Left colon (tissue), 2 donors: Measurements from ENCODE around the gene ZNF488. TPM values are rescaled to one million over a fixed set of nuclear protein-coding genes. Genes with fewer than 3 reads are reported as not detected.

Source experiments
- ATAC-seq: fragments of 200-7000 bp; cut with Tn5 transposase; one replicate; pipeline ENCODE4 v1.9.1; 2020; ENCODE audit warnings: mild to moderate bottlenecking, moderate library complexity
- DNase-seq, 2 donors: peaks; one replicate each; pipeline ENCODE4 v3.0.0-alpha.2; 2020
- intact Hi-C, 2 donors: fragments of 100-400 bp; cut with DNase I in 1 of 2; cut with micrococcal nuclease in 1 of 2; formaldehyde crosslinking; loops; one replicate each; pipeline versions ENCODE4 v1.11.2 to v1.14.0; 2022; cut with DNase I, micrococcal nuclease
- total RNA-seq, 2 donors: library from RNA; stranded (reverse); fragmentation: NEBNext Ultra II Directional; extraction: Animal tissue kit (Norgen Biotek cat#: 25700); gene quantifications; one replicate each; pipeline ENCODE4 v1.2.1, GENCODE V29; 2021
- donor health status: DM: no; HTN: no; CAD: no.
- donor health status: DM: yes; HTN: yes; CAD: no.

Gene ZNF488
- total RNA-seq, 2 donors from 2014 or later = 0.64 to 1.7 TPM

DNA sequence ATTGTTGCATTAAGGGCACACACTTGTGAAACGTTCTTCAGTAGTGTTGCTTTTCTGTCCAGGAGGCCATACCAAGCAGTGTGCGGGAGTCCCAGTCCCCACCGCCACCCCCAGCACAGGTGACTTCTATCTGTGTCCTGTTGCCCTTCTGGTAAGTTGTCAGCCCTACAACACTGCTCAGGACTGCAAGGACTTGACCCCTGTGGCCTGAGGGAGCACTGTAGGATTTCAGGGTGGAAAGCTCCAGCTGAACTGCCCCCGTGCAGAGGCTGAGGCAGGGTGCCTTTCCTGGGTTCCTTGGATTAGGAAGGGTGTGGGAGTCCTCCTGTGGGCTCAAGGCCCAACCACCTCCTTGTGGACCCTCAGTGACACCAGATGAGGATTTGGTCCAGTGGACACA lies 26.8 kb upstream of the ZNF488 start:
- no peak for DNase-seq
- ATAC-seq = no peak
- intact Hi-C loops = no loop called here

DNA sequence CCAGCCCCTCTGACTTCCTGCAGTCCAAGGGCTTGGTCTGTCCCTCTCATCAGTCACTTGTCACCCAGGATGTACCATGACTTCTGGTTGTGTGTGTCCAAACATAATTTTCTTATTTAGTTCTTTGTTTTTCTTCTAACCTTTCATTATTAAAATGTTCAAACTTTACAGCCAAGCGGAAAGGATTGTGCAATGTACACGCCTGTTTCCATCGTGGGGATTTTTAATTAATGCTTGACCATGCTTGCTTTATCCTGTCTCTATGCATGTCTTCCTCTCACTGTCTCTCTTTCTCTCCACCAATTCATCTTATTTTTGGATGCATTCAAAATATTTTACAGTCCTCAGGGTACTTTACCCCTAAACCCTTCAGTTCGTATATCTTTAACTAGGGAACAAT lies 26.2 kb upstream of the ZNF488 start:
- intact Hi-C loops = no loop called here
- no peak for ATAC-seq
- DNase-seq = no peak

DNA sequence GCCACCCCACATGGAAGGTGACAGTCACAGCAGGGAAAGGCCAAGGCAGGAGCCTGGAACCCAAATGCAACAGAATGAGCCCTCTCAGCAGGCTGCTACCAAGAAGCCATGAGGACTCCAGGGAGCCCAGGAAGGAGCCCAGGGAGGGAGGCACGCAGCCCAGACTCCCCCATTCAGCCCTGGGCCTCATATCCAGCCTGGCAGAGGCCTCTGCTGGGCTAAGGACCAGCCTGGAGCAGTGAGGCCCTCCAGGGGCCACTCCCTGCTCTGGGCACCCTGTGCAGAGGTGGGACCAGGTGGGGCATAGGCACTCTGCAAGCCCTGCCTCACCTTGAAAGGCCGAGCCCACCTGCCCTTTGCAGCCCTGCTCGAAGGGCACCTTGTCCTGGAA lies 25.8 kb upstream of the ZNF488 start:
- peak; percentile 30 for ATAC-seq
- DNase-seq = no peak
- intact Hi-C loops = no loop called here

DNA sequence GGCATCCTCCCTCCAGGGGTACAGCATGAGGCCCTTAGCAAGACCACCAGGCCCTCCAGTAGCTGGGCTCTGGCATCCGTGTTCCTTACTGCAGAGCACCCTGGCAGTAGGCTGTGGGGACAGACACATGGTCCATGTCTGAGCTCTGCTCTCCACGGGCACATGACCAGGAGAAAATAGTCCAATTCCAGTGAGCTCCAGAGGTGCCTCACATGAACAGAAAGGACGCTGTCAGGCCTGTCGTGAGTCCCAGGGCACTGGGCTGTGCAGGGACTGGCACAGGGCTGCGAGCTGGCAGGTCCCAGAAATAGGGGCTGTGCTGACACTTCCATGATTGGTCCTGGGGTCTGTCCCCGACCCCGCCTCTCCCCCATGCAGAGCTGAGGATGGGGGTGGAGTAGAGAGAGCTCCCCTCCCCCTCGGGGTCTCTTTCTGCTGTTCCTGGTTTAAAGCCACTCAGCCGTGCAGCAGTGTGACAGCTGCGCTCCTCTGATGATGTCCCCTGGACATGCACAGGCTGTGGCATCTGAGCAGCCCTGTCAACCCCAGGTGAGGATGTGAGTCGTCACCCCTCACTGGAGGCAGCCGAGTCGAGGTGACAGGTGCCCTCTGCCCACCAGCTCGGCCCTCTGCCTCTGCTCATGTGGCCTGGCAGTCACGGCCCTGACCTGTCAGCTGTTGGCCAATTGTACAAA lies 25.2 kb upstream of the ZNF488 start:
- DNase-seq (no peak), ATAC-seq (no peak)
- intact Hi-C loops = no loop called here

DNA sequence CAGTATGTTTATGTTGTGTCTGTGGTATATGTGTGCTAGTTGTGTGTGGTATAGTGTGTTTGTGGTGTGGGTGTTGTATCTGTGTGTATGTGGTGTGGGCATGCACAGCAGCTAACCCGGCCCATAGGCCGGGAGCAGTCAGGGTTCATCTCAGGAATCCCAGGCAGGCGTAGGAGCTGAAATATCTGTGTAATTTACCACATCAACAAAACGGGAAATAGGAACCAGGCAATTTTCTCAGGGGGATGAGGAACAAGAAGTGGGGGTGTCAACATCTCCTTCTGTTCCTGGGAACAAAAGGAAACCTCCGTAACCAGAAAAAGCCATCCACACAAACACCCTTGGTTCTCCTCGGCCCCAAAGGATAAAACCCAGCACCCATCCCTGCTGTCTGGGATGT lies 24.5 kb upstream of the ZNF488 start:
- intact Hi-C loops = no loop called here
- DNase-seq (no peak), ATAC-seq (no peak)

DNA sequence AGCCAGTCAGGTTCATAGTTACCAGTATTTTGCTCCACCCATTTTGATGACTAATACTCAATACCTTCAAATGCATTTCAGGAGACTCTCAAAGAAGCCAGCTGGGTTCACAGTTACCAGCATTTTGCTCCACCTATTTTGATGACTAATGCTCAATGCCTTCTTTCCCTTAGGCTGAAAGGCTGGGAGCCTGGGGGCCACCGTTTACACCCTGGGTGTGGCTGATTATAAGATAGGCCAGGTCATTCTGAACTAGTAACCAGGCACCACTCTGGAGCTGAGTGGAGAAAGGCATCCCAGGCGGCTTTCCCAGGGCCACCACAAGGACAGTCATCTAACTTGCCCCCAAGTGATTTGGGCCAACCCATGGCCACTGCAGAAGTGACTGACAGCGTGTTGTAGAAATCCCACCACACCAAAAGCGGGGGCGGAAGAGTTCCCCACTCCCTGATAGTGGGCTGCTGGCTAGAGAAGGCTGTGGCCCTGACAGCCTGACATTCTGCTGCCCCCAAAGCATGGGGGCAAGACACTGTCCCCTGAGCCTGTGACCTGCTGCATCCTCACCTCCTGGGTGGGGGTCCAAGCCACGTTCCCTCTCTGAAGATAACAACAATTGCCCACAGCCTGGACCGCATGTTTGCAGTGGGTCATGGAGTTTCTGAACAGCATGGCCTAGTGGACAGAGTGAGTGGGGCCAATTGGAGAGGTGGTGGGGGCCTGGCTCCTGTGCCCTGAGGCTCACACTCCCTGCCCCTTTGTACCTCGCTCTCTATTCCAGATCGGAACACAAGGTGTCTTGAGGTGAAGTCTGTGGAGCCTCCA lies 23.0 kb upstream of the ZNF488 start:
- no peak for DNase-seq
- intact Hi-C loops = no loop called here
- ATAC-seq = peak; percentile 57

DNA sequence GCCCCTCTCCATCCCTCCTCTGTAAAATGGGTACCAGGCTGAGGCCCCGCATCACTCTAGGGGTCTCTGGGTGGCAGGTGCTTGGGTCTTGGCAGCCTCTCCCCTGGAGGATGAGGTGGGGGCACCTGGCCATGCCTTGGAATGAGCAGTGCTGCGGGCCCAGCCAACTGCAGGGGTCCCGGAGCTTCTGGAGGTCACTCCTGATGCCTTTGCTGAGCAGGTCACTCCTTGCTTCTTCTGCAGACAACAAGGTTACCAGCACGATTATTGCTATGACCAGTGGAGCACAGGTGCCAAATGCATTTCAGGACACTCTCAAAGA lies 22.4 kb upstream of the ZNF488 start:
- intact Hi-C loops = no loop called here
- ATAC-seq (no peak), DNase-seq (no peak)

DNA sequence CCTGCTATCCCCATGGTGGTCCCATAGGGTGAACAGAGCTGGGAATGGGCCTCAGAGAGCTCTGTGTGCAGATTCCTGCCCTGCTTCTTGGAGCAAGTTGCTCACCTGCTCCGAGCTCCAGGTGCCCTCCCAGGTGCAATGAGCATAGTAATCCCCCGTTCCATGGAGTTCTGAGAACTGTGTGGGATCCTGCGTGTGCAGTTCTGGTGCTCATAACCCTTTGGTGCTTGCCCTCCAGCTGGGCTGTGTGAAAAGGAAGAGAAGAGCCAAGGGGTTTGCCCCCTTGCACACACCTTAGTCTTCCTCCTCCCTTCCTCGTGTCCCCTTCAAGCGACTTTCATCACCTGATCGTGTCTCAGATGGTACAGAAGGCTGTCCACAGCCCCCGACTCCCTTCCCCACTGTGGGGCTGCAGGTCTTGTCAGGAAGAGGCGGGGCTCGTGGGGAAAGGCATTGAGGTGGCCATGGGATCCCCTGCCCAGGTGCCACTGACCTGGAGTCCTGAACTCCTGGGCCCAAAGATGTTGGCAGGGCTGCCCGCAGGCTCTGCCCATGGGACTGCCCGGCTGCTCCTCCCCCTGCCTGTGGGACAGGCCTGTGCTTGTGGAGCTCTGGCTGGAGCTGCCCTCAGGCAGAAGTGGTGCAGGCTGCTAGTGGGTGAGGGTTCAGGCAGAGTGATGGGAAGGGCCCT lies 21.9 kb upstream of the ZNF488 start:
- DNase-seq (no peak), ATAC-seq (no peak)
- intact Hi-C loops = no loop called here

DNA sequence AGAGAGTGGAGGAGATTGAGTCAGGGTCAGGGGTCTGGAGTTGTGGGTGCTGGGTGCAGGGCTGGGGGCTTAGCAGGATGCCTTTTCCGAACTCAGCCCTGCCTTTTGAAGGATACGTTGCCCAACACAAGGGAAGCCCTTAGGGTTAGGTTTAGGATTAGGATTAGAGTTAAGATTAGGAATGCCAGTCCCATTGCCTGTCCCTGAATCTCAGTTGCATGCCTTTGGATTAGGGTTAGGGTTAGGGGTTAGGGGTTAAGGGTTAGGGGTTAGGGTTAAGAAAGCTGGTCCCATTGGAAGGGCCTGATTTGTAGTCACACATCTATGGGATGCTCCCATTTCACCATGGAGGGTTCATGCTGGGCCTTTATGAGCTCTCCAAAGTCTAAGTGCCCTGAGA lies 20.8 kb upstream of the ZNF488 start:
- ATAC-seq (no peak), DNase-seq (no peak)
- intact Hi-C loops = no loop called here

DNA sequence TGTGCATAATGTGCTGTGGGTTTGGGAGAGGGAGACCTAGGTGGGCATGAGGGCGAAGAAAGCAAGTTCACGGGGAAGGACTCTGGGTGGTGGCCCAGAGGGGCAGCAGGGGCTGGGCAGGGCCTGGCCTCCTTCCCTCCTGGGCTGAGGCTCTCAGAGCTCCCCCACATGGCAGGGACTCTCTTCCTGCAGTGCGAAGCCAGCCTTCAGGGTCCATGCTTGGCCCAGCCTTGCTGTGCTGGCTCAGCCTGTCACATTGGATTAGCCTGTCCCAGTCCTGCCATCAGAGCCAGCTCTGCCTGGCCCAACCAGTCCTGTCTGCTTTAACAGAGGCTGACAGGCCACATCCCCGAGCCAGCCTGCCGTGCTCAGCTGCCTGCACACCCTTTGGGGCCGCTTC lies 20.4 kb upstream of the ZNF488 start:
- ATAC-seq (no peak), DNase-seq (no peak)
- intact Hi-C loops = no loop called here

DNA sequence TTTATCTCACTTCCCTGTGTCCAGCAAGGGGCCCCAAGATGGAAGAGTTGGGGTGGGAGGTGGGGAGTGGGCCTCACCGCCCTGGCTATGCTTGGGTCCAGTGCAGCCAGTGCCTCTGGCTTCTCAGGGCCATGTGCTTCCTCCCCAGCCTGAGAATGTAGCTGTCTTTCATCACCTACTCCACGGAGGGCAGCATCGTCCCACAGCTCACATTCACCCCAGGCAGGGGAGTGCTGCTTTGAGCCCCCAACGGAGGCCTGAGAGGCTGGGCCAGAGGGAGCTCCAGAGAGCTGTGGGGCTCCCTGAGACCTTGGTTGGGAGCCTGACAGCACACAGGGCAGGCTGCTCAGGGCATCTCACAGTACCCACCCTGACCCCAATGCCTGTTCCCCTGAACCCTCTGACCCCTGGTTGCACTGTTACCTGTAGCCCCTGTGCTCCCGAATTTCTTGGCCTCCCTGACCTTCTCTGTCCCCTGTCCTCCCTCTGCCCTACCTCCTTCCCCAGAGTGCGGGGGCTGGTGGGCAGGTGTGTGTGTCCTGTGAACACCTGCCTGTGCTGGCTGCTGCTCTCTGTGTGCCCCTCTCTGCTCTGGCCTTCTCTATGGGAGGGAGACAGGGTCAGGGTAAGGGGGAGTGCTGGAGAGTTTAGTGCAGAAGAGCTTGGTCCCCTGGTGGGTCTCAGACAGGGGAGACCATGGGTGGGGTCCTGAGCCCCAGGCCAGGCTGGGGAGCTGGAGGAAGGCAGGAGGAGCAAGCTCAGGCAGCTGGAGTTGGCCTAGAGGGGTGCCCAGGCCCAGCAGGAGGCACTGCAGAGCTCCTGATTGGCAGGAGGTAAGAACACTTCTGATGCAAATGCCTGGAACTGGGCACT lies 19.6 kb upstream of the ZNF488 start:
- intact Hi-C loops = no loop called here
- ATAC-seq (no peak), DNase-seq (no peak)

DNA sequence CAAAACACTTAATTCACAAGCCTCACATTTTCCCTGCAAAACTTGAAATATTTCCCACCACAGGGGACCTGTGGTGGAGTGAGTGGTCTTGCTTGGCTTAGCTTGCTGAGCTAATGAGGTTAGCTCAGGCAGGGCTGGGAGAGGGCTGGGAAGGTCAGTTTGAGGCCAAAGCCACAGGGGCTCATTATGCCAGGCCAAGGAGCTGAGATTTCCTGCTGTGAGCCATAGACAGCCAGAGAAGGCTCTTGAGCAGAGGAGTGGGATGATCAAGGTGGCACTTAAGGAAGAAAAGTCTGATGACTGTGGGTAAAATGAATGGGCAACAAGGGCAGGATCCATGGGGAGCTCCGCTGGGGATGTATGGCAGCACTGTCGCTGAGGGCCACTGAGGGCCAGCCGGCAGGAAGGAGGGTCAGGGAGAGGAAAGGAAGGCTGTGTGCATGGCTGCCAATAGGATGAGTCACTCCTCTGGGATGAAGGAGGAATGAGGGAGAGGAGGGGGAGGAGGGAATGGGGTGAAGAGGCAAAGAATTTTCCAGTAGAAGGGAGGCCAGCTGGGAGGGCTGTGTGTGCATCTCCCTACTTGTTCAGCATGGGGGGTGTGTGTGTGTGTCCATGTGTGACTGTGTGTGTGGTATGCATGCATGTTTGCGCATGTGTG lies 18.7 kb upstream of the ZNF488 start:
- ATAC-seq (peak; percentile 37), DNase-seq (peak in 1 of 2 donors; percentile 42)
- intact Hi-C loops = no loop called here

DNA sequence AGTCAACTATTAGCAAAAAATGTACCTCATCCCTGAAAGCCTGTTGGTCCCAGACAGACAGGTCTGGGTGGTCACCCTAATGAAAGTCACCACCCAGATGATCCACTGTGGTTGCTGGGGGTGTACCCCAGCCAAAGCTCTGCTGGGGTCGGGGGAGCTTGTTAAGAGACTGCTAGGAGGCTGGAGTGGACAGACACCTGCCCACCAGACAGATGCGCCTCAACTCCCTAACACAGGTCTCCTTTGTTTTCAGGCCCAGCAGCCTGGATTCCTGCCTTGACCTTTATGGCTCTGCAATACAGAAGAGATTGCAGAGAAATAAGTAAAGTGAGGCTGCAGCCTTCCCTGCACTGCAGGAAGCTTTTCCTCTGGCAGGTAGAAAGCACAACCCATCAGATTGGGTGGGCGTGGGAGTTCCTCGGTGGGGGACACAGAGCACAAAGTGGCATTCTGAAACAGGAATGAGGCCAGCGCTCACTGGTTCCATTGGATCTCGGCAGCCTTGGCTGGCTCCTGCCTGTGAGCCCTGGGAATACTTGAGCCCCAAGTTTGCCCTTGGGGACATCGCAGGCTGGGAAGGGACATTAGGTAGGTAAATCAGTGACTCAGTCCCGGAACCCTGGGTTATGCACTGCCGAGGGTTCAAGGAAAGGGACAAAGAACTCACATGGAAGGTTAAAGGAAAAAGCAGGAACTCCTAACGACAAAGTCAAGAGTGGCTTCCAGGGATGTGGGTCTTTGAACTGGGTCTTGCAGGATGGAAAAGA lies 18.0 kb upstream of the ZNF488 start:
- DNase-seq (no peak), ATAC-seq (no peak)
- intact Hi-C loops = no loop called here

DNA sequence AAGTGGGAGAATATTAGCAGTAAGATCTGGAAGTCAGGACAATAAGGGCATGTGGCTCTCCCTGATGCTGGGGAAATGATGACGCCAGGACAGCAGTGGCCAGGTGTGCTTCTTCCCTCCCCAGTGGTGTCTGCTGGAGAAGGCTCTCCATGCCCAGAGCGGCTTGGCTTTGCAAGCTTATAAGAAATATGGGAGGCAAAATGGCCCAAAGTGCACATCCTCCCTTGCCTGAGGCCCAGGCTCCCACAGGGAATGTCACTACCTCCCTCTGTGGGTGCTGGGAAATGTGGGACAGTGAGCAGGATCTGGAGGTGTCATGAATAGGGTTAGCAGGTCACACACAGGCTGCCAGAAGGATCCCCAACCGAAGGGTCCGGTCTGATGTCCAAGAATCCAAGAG lies 17.1 kb upstream of the ZNF488 start:
- ATAC-seq (no peak), DNase-seq (no peak)
- intact Hi-C loops = no loop called here

DNA sequence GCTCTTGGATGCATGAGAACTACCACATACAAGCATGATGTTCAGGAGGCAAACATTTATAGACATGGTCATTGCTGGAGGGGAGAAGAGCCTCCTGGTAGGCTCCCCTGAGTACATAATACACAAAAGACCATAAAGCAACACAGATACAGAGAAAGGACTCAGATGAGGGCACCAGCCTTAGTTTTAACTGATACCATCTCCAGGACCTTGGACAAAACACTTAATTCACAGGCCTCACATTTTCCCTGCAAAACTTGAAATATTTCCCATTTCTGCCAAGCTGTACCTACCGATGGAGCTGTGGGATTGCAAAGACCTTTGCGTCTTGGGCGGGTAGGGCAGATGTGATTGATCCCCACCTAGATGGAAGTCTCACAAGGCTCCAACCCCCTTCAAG lies 16.7 kb upstream of the ZNF488 start:
- intact Hi-C loops = no loop called here
- ATAC-seq = no peak
- no peak for DNase-seq

DNA sequence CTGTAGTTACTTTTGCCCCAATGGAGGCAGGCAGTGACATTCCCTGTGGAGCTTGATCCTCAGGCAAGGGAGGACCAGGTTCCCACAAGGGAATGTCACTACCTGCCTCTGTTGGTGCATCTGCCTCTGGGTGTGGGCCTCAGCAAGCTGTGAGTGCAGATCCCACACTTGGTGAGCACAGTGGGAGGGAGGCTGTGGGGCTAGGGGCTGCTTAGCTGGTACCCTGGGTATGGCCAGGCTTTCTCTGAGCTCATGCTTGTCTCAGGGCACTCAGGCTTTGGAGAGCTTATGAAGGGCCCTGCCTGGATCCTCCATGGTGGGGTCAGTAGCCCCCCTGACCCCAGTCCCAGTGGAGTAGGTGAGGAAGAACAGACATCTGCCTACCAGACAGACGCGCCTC lies 16.2 kb upstream of the ZNF488 start:
- no peak for DNase-seq
- no peak for ATAC-seq
- intact Hi-C loops = no loop called here

DNA sequence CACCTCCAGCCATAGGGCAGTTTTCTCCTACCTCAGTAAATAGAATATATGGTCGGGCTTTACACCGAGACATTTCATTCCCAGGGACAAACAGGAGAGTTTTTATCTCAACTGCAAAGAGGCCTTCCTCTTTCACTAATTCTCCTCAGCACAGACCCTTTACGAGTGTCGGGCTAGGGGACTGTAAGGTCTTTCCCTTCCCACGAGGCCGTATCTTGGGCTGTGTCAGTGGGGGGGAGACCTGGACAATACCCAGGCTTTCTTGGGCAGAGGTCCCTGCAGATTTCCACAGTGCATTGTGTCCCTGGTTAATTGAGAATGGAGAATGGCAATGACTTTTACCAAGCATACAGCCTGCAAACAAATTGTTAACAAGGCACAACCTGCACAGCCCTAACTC lies 13.2 kb upstream of the ZNF488 start:
- DNase-seq = no peak
- intact Hi-C loops = no loop called here
- ATAC-seq = peak; percentile 50

DNA sequence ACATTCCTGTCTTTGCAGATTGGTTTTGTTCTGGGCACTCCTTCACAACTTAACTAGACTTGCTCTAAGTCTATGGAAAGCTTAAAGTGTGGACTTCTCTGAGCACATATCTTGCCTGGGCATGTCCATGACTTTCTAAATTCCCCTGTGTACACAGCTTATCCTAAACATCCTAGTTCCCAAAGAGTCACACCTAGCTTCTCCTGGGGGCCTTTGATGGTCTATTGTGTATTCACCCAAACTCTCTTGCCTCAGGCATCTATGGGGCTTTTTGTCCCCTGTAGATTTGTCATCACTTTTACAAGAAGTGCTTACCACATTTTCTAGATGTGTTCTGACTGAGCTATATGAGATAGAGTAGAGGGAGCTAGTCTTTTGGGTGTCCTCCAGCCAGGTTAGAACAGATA lies 12.2 kb upstream of the ZNF488 start:
- no peak for DNase-seq
- intact Hi-C loops = no loop called here
- no peak for ATAC-seq
